Body of pancreas (tissue), 4 donors: ENCODE measurements around the gene ZAP70.

Source experiments
- CTCF ChIP-seq, 7 experiments: fragments of 450-650 bp in 4 of 7; fragments of 200-600 bp in 3 of 7; sonication (generic) in 3 of 7; IDR thresholded peaks; one replicate each; pipeline ENCODE4 v1.5.1; 2016 to 2019; ENCODE audit warnings: antibody characterized with exemption in 7 of 7
- POLR2A ChIP-seq, 3 donors: fragments of 450-650 bp; IDR thresholded peaks; one replicate each; pipeline ENCODE4 v1.6.1; 2016; ENCODE audit warnings: antibody characterized with exemption in 3 of 3, mild to moderate bottlenecking in 2 of 3

GRCh38 chr2:97706708-97707345 is 6.5 kb upstream of the ZAP70 start:
- no peak for TF ChIP-seq CTCF (IDR thresholded peaks at IDR 0.05)
- TF ChIP-seq POLR2A (IDR thresholded peaks at IDR 0.05), result no peak
